Endothelial cell of umbilical vein (primary cell): ENCODE measurements around the gene EED. TPM values are rescaled to one million over a fixed set of nuclear protein-coding genes. Genes with fewer than 3 reads are reported as not detected.

Experiments used
- BruUV-seq: library from RNA; stranded (reverse); fragments of 400-500 nt; replicated peaks from 2 replicates; lab custom pipeline; 2021; lab: Mats Ljungman, UMichigan
- CTCF ChIA-PET: fragments of 300-600, 350-600 bp; sonication (Branson Sonifier 250); formaldehyde crosslinking; loops from one replicate; lab custom pipeline; 2021; ENCODE audit warnings: antibody characterized with exemption, inconsistent platforms; lab: Charles Lee
- POLR2A ChIA-PET: fragments of 300-600, 350-600 bp; sonication (Branson Sonifier 250); formaldehyde crosslinking; loops from one replicate; lab custom pipeline; 2021; ENCODE audit warnings: antibody characterized with exemption, inconsistent platforms; lab: Charles Lee
- DNase-seq: peaks from one replicate; pipeline ENCODE4 v3.0.0-alpha.2; 2011; ENCODE audit warnings: low read depth, low spot score
- FAIRE-seq: peaks from 2 replicates; lab custom pipeline; 2011; peaks lifted over from hg19 to GRCh38; lab: Jason Lieb, UNC
- H2AFZ ChIP-seq: 2 replicates; pipeline ENCODE4 v1.6.0; 2012; ENCODE audit warnings: low read depth, low read length, control low read depth, inconsistent platforms
- H3K27ac ChIP-seq: 2 replicates; pipeline ENCODE4 v1.5.1; 2011; ENCODE audit warnings: low read depth, mild to moderate bottlenecking, control low read depth, low read length, moderate library complexity; ENCODE audit not compliant: insufficient read depth
- H3K27me3 ChIP-seq, 2 experiments: 2 replicates each; pipeline versions ENCODE4 v1.6.0 to v1.6.1; 2011; ENCODE audit warnings: low read length in 2 of 2, mixed read lengths in 1 of 2; ENCODE audit not compliant: control insufficient read depth in 2 of 2, insufficient read depth in 2 of 2
- H3K36me3 ChIP-seq, 2 experiments: 2 replicates in 1 of 2; 3 replicates in 1 of 2; pipeline ENCODE4 v1.5.1; 2011; ENCODE audit warnings: low read length in 2 of 2, mild to moderate bottlenecking in 1 of 2, moderate library complexity in 1 of 2; ENCODE audit not compliant: control insufficient read depth in 2 of 2, insufficient read depth in 2 of 2; ENCODE audit errors: extremely low read depth in 1 of 2
- H3K4me1 ChIP-seq: 3 replicates; pipeline ENCODE4 v1.5.1; 2011; ENCODE audit warnings: mild to moderate bottlenecking, low read length; ENCODE audit not compliant: control insufficient read depth, insufficient read depth; ENCODE audit errors: extremely low read depth
- H3K4me2 ChIP-seq: 2 replicates; pipeline ENCODE4 v1.6.1; 2011; ENCODE audit warnings: low read length, control low read depth, mixed read lengths; ENCODE audit not compliant: insufficient read depth
- H3K4me3 ChIP-seq, 3 experiments: fragments of 200-600 bp in 1 of 3; sonication (generic), shearing (Covaris generic) in 1 of 3; replicated peaks in 1 of 3; 2 replicates each; pipeline ENCODE4 v1.5.1; 2011 to 2016; ENCODE audit warnings: control low read depth in 3 of 3, low read length in 3 of 3, mild to moderate bottlenecking in 2 of 3, inconsistent platforms in 1 of 3, low read depth in 1 of 3, moderate library complexity in 1 of 3; ENCODE audit not compliant: insufficient read depth in 1 of 3
- H3K79me2 ChIP-seq: 2 replicates; pipeline ENCODE4 v1.6.0; 2012; ENCODE audit warnings: low read length, inconsistent platforms; ENCODE audit not compliant: control insufficient read depth, insufficient read depth
- H3K9ac ChIP-seq: replicated peaks from 2 replicates; pipeline ENCODE3; 2011; ENCODE audit warnings: low read length, control low read depth; ENCODE audit not compliant: insufficient read depth; ENCODE audit errors: extremely low read depth
- H3K9me1 ChIP-seq: replicated peaks from 3 replicates; pipeline ENCODE4 v1.6.0; 2011; ENCODE audit warnings: mild to moderate bottlenecking, low read length; ENCODE audit not compliant: control insufficient read depth, insufficient read depth; ENCODE audit errors: extremely low read depth
- H3K9me3 ChIP-seq: replicated peaks from 2 replicates; pipeline ENCODE4 v1.5.1; 2012; ENCODE audit warnings: low read length, inconsistent platforms; ENCODE audit not compliant: control insufficient read depth, insufficient read depth
- H4K20me1 ChIP-seq: replicated peaks from 2 replicates; pipeline ENCODE3; 2011; ENCODE audit warnings: mild to moderate bottlenecking, low read length; ENCODE audit not compliant: control insufficient read depth, insufficient read depth; ENCODE audit errors: extremely low read depth
- EZH2 ChIP-seq: IDR thresholded peaks from 2 replicates; pipeline ENCODE4 v1.6.1; 2012; ENCODE audit warnings: borderline replicate concordance, low read depth, mild to moderate bottlenecking, moderate library complexity, low read length, inconsistent platforms; ENCODE audit not compliant: severe bottlenecking
- FOS ChIP-seq: IDR thresholded peaks from 2 replicates; pipeline ENCODE4 v1.6.1; 2011; ENCODE audit warnings: mild to moderate bottlenecking, low read length, moderate library complexity, borderline replicate concordance; ENCODE audit not compliant: insufficient read depth
- GATA2 ChIP-seq: IDR thresholded peaks from 2 replicates; pipeline ENCODE4 v1.7.0; 2011; ENCODE audit warnings: low read depth, mild to moderate bottlenecking, moderate library complexity, mixed read lengths, low read length; ENCODE audit not compliant: insufficient read length, insufficient read depth
- JUN ChIP-seq: IDR thresholded peaks from 2 replicates; pipeline ENCODE4 v1.6.1; 2011; ENCODE audit warnings: borderline replicate concordance, low read depth; ENCODE audit not compliant: insufficient read length, insufficient read depth
- MAX ChIP-seq: IDR thresholded peaks from 2 replicates; pipeline ENCODE4 v1.6.1; 2011; ENCODE audit not compliant: insufficient read depth, insufficient read length
- MYC ChIP-seq: IDR thresholded peaks from one replicate; pipeline ENCODE4 v1.6.1; 2011; ENCODE audit warnings: mild to moderate bottlenecking, low read depth, low read length
- POLR2A ChIP-seq: IDR thresholded peaks from 2 replicates; pipeline ENCODE4 v1.6.1; 2012; ENCODE audit warnings: low read depth, mild to moderate bottlenecking, control low read depth, low read length
- POLR2AphosphoS5 ChIP-seq: IDR thresholded peaks from 2 replicates; pipeline ENCODE4 v1.6.1; 2012; ENCODE audit warnings: low read depth, mild to moderate bottlenecking, control low read depth, low read length, moderate library complexity; ENCODE audit not compliant: insufficient read depth
- dilution Hi-C: fragments of 300-500 bp; cut with MboI; formaldehyde crosslinking; loops from one replicate; pipeline ENCODE4 v1.15.0; 2019; ENCODE audit warnings: low sequenced_read_pairs; ENCODE audit not compliant: extremely low pct_ligation_motif_present
- intact Hi-C: fragments of 100-400 bp; cut with micrococcal nuclease; formaldehyde crosslinking; loops from one replicate; pipeline ENCODE4 v1.10.0; 2022
- polyA plus RNA-seq, 4 experiments: library from polyadenylated mRNA; depleted of rRNA in 3 of 4; stranded (reverse) in 3 of 4; unstranded in 1 of 4; fragments of >200 nt; gene quantifications; 2 replicates each; pipeline versions ENCODE4 v1.2.1 to v1.2.3, GENCODE V29; 2011 to 2012; ENCODE audit warnings: missing spikeins in 1 of 4
- total RNA-seq: library from RNA; stranded (reverse); gene quantifications from 2 replicates; pipeline ENCODE4 v1.2.3, GENCODE V29; 2021
- TF ChIP-seq, protein P1 (sequence below), 2 donors: IDR thresholded peaks; 1 replicate in 1 of 2; 2 replicates in 1 of 2; pipeline ENCODE4 v1.5.1; 2011; ENCODE audit warnings: low read length in 2 of 2, mild to moderate bottlenecking in 2 of 2, moderate library complexity in 2 of 2, control low read depth in 1 of 2, inconsistent platforms in 1 of 2, low read depth in 1 of 2; ENCODE audit not compliant: insufficient read depth in 1 of 2; ENCODE audit errors: extremely low read depth in 1 of 2

The EED gene
- total and polyA plus RNA-seq, 2 donors (not counting 3 experiments of a cell fraction or from before 2014, with no cell fraction given) = 9.4 to 21.8 TPM

DNA sequence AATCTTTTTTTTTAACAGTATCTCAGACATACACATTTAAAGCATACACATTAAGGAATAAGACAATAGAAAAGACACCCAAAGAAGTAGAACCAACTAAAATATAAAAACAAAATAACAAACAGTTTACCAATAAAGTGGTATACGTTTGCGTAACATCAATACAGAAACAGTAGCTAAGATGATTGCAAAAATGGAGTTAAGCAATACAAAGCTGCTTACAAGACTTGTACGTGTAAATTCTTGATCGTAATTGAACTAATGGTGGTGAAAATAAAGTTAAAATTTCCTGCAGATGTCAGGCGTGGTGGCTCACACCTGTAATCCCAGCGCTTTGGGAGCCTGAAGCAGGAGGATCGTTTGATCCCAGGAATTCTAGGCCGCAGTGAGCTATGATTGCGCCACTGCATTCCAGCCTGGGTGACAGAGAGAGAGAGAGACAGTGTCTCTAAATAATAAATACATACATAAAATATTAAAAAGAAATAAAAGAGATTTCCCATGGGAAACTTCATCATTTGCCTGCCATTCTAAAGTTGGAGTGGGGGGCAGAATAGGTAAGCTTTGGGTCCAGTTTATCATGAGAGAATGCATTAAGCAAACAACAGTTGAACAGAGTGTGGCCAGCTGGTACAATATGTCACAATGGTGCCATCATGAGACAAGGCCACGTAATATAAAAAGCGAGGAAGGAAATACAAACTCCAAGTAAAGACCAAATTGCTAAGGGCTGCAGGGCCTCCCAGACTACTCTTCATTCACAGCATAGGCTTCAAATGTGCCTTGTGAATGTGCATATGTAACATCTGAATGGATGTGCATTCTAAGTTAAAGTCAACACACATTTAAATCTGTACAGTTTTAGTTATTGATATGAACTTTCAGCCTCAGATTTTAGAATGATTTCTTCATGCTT lies 38.9 kb upstream of the EED start:
- Histone ChIP-seq H3K9me1 (no peaks in the 10 kb centered on the region), H3K9me3 (no peaks in the 10 kb centered on the region), H2AFZ (no peak overlapping the region), H4K20me1 (no peaks in the 10 kb centered on the region), H3K27me3 (no peaks in the 10 kb centered on the region), H3K4me2 (no peak overlapping the region), H3K36me3 (no peaks in the 10 kb centered on the region), H3K4me1 (peaks cover 9% of the 10 kb centered on the region), H3K4me3 (no peak overlapping the region), H3K9ac (no peak overlapping the region), H3K79me2 (no peaks in the 10 kb centered on the region), H3K27ac (no peak overlapping the region)
- FAIRE-seq = no peak
- BruUV-seq = no TSS peak
- intact Hi-C loops = no loop called here
- POLR2A ChIA-PET = interaction anchor here (0.9 kb wide), 1 partner anchor 136 kb away, joined by 3 read pairs; the partner anchor contains the start of gene PICALM
- CTCF ChIA-PET = interaction anchor here (1.4 to 7.2 kb wide), 4 partner anchors 11 to 217 kb away, joined by 3 to 50 read pairs (median 20); no protein-coding TSS in a partner anchor
- no peak for DNase-seq
- dilution Hi-C loops = loop anchor here (25.0 kb wide), 1 partner anchor 168 kb away; no protein-coding TSS in a partner anchor
- TF ChIP-seq MAX (no peak), MYC (no peak), POLR2AphosphoS5 (no peak), JUN (no peak), EZH2 (no peak), FOS (no peak), POLR2A (no peak), GATA2 (no peak)
- TF ChIP-seq, protein P1, sequence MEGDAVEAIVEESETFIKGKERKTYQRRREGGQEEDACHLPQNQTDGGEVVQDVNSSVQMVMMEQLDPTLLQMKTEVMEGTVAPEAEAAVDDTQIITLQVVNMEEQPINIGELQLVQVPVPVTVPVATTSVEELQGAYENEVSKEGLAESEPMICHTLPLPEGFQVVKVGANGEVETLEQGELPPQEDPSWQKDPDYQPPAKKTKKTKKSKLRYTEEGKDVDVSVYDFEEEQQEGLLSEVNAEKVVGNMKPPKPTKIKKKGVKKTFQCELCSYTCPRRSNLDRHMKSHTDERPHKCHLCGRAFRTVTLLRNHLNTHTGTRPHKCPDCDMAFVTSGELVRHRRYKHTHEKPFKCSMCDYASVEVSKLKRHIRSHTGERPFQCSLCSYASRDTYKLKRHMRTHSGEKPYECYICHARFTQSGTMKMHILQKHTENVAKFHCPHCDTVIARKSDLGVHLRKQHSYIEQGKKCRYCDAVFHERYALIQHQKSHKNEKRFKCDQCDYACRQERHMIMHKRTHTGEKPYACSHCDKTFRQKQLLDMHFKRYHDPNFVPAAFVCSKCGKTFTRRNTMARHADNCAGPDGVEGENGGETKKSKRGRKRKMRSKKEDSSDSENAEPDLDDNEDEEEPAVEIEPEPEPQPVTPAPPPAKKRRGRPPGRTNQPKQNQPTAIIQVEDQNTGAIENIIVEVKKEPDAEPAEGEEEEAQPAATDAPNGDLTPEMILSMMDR (IDR thresholded peaks at IDR 0.05; ENCODE audit: extremely low read depth in 1 of 2, insufficient read depth in 1 of 2, low read depth in 1 of 2, low read length in 2 of 2) = no peak
